ENCODE measurements around the gene GUK1.

- no peak for TF ChIP-seq EZH2 (IDR thresholded peaks at IDR 0.05)
- TF ChIP-seq POLR2AphosphoS5 (IDR thresholded peaks at IDR 0.05; ENCODE audit: borderline replicate concordance, low read depth, low read length): no peak
Observed at GRCh38 chr1:228152918-228153258, 12.8 kb downstream of the GUK1 start.

Data from SK-N-MC (cell line).